HG02610 (cell line): ENCODE measurements around the gene EZH2.

Source experiments
- ATAC-seq: cut with Tn5 transposase; IDR thresholded peaks from one replicate; pipeline ENCODE4 v1.9.1; 2021; ENCODE audit warnings: mild to moderate bottlenecking, moderate library complexity; ENCODE audit not compliant: unreplicated experiment

Gene EZH2

GRCh38 chr7:148858489-148858888, 25.6 kb downstream of the EZH2 start:
- ATAC-seq, result no peak

GRCh38 chr7:148856891-148857290, 27.2 kb downstream of the EZH2 start:
- no peak for ATAC-seq

- ATAC-seq, result no peak
Measured at GRCh38 chr7:148856578-148856881, 27.6 kb downstream of the EZH2 start.

- no peak for ATAC-seq
Measured at GRCh38 chr7:148854983-148855382, 29.1 kb downstream of the EZH2 start.

GRCh38 chr7:148852272-148852671, 31.8 kb downstream of the EZH2 start:
- ATAC-seq, result no peak

GRCh38 chr7:148850564-148850963, 33.5 kb downstream of the EZH2 start:
- no peak for ATAC-seq

GRCh38 chr7:148849393-148850098, 34.5 kb downstream of the EZH2 start:
- ATAC-seq, result no peak

GRCh38 chr7:148847815-148848734, 36.0 kb downstream of the EZH2 start:
- ATAC-seq, result no peak

GRCh38 chr7:148838905-148839304, 45.2 kb downstream of the EZH2 start:
- ATAC-seq, result peak; percentile 54

GRCh38 chr7:148835854-148836253, 48.2 kb downstream of the EZH2 start:
- no peak for ATAC-seq

- no peak for ATAC-seq
Measured at GRCh38 chr7:148834605-148835004, 49.5 kb downstream of the EZH2 start.

- no peak for ATAC-seq
Measured at GRCh38 chr7:148831782-148832181, 52.3 kb downstream of the EZH2 start.

- ATAC-seq, result no peak
Measured at GRCh38 chr7:148830897-148831692, 53.0 kb downstream of the EZH2 start.

- ATAC-seq, result no peak
Measured at GRCh38 chr7:148828965-148829364, 55.1 kb downstream of the EZH2 start.

GRCh38 chr7:148825338-148825737, 58.8 kb downstream of the EZH2 start:
- no peak for ATAC-seq

- no peak for ATAC-seq
Measured at GRCh38 chr7:148824864-148825263, 59.2 kb downstream of the EZH2 start.

- no peak for ATAC-seq
Measured at GRCh38 chr7:148821422-148821821, 62.7 kb downstream of the EZH2 start.

- ATAC-seq, result no peak
Measured at GRCh38 chr7:148819697-148820360, 64.3 kb downstream of the EZH2 start.

GRCh38 chr7:148815612-148816011, 68.5 kb downstream of the EZH2 start:
- ATAC-seq, result no peak

GRCh38 chr7:148814922-148815559, 69.0 kb downstream of the EZH2 start:
- ATAC-seq, result no peak
